SK-N-SH treated with all-trans-retinoic acid at 6 μM for 48 hours (cell line): ENCODE results near the gene PTPRD.

Experiments used
- BACH2 ChIP-seq: fragments of 250-450 bp; sonication (Bioruptor Pico); IDR thresholded peaks from 2 replicates; pipeline ENCODE4 v1.9.0; 2021; ENCODE audit warnings: mild to moderate bottlenecking, borderline replicate concordance
- CSRNP3 ChIP-seq: fragments of 250-450 bp; sonication (Bioruptor Pico); IDR thresholded peaks from 2 replicates; pipeline ENCODE4 v1.5.1; 2021; ENCODE audit warnings: mild to moderate bottlenecking, moderate library complexity
- ESRRG ChIP-seq: fragments of 250-450 bp; sonication (Bioruptor Pico); IDR thresholded peaks from 2 replicates; pipeline ENCODE4 v1.6.1; 2021; ENCODE audit warnings: mild to moderate bottlenecking
- OSR1 ChIP-seq: fragments of 250-450 bp; sonication (Bioruptor Pico); IDR thresholded peaks from 2 replicates; pipeline ENCODE4 v1.8.0; 2022; ENCODE audit warnings: moderate library complexity, mild to moderate bottlenecking, inconsistent platforms
- PATZ1 ChIP-seq: fragments of 250-450 bp; sonication (Bioruptor Pico); IDR thresholded peaks from 2 replicates; pipeline ENCODE4 v1.8.0; 2020; ENCODE audit warnings: mild to moderate bottlenecking, moderate library complexity, borderline replicate concordance
- PPARA ChIP-seq: fragments of 250-450 bp; sonication (Bioruptor Pico); IDR thresholded peaks from 2 replicates; pipeline ENCODE4 v1.5.0; 2020; ENCODE audit warnings: mild to moderate bottlenecking, borderline replicate concordance
- RARB ChIP-seq: fragments of 250-450 bp; sonication (Bioruptor Pico); IDR thresholded peaks from 2 replicates; pipeline ENCODE4 v1.8.0; 2021; ENCODE audit warnings: mild to moderate bottlenecking, moderate library complexity
- TCF4 ChIP-seq: fragments of 250-450 bp; sonication (Bioruptor Pico); IDR thresholded peaks from 2 replicates; pipeline ENCODE4 v1.8.0; 2021; ENCODE audit warnings: mild to moderate bottlenecking, moderate library complexity, borderline replicate concordance
- ZFP30 ChIP-seq: fragments of 450-650 bp; formaldehyde crosslinking; IDR thresholded peaks from 2 replicates; pipeline ENCODE4 v1.5.0; 2022; ENCODE audit warnings: mild to moderate bottlenecking, moderate library complexity
- ZNF565 ChIP-seq: fragments of 450-650 bp; formaldehyde crosslinking; conservative IDR thresholded peaks from 2 replicates; pipeline ENCODE4 v1.5.0; 2020; ENCODE audit warnings: low read depth, mild to moderate bottlenecking, moderate library complexity

- TF ChIP-seq RARB (CRISPR knock-in tag) (no peak), ZFP30 (no peak), PATZ1 (no peak), TCF4 (CRISPR knock-in tag) (no peak), CSRNP3 (no peak), ESRRG (CRISPR knock-in tag) (no peak), PPARA (no peak), BACH2 (CRISPR knock-in tag) (no peak), OSR1 (no peak), ZNF565 (no peak)
Measured at GRCh38 chr9:9002826-9003583, 1609.8 kb downstream of the PTPRD start.
